ENCODE results near the gene ENOX1.
"Not testable (repeated sequence)": the region's sequence is repeated elsewhere in the genome, so short reads cannot be mapped to it uniquely, and the experiment has no call there.

The ENOX1 gene

DNA sequence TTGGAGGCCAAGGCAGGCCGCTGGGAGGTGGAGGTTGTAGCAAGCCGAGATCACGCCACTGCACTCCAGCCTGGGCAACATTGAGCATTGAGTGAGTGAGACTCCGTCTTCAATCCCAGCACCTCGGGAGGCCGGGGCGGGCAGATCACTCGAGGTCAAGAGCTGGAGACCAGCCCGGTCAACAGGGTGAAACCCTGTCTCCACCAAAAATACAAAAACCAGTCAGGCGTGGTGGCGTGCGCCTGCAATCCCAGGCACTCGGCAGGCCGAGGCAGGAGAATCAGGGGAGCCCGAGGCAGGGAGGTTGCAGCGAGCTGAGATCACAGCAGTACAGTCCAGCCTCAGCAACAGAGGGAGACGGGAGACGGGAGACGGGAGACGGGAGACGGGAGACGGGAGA is 369.9 kb downstream of the ENOX1 start:
- not testable (repeated sequence) for DNase-seq

DNA sequence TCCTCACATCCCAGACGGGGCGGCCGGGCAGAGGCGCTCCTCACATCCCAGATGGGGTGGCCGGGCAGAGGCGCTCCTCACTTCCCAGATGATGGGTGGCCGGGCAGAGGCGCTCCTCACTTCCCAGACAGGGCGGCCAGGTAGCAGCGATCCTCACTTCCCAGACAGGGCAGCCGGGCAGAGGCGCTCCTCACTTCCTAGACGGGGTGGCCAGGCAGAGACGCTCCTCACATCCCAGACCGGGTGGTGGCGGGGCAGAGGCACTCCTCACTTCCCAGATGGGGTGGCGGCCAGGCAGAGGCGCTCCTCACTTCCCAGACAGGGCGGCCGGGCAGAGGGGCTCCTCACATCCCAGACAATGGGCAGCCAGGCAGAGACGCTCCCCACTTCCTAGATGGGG is 370.4 kb downstream of the ENOX1 start:
- not testable (repeated sequence) for DNase-seq

DNA sequence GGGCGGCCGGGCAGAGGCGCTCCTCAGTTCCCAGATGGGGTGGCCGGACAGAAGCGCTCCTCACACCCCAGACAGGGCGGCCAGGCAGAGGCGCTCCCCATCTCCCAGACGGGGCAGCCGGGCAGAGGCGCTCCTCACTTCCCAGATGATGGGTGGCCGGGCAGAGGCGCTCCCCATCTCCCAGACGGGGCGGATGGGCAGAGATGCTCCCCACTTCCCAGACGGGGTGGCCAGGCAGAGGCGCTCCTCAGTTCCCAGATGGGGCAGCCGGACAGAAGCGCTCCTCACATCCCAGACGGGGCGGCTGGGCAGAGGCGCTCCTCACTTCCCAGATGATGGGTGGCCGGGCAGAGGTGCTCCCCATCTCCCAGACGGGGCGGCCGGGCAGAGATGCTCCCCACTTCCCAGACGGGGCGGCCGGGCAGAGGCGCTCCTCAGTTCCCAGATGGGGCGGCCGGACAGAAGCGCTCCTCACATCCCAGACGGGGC is 370.8 kb downstream of the ENOX1 start:
- DNase-seq = not testable (repeated sequence)

DNA sequence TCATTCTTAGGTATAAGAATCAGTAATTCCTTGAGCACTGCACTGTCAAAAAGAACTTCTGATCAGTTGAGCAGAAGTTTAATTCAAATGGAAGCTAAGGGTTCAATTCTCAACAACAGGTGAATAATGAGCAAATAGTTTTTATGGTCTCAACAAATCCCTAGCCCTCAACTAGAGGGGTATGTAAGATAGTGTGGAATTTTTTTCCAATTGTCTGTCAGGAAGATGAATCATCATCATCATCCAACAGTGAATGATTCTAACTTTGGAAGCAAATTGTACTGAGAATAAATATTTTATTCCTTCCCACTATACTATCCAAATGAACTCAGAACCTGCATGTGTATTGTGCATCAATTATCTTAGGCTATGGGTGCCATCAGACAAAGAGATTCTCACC is 372.7 kb downstream of the ENOX1 start:
- no peak for DNase-seq

DNA sequence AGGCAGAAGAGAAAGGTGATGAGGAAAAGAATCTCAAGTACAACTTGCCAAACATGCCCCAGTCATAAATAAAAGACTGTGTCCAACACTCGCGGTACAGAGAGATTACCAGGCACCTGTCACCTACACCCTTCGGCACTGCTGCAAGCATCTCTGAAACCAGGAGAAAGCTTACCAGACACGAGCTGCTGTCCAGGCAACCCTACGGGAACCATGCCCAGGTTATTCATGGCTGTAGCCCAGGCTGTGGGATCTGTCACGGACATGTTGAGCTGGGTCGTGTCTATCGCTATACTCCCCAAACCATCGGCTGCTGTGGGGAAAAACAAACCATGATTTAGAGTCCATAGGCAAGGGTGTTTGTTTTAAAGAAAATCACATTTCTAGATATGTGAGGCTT is 375.0 kb downstream of the ENOX1 start:
- no peak for DNase-seq

DNA sequence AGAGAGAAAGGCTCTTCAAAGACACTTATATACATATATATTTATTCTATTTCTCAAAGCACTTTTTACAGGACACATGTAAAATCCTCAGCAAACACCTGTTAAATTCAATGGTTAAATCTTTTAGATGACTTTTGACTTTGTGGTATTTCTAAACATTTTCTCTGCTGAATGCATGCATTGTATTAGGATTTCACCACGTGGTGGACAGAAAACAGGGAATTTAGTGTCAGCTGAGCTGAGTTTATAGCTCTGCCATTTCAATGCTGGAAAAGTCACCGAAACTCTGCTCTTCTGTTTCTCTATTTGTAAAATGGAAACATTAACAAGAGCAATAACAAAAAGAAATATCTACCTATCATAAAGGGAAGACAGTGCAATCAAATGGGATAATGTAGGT is 375.6 kb downstream of the ENOX1 start:
- no peak for DNase-seq

DNA sequence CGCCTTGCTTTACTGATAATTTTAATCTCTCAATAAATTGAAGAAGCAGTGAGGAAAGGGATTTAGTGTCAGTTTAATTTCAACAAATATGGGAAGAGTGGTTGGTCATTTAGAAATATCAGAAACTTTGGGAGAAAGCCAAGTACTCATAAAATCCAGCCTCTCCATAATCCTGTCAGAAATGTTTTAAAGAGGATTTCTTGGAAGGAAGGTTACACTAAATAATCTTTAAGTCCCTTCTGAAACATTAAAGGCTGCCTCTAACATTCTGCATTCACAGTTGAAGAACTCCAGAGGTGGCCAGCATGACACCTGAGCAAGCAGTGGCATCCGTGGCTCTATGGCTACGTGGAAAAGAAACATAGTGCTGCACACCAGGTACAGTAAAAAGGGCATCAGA is 378.5 kb downstream of the ENOX1 start:
- DNase-seq = no peak

DNA sequence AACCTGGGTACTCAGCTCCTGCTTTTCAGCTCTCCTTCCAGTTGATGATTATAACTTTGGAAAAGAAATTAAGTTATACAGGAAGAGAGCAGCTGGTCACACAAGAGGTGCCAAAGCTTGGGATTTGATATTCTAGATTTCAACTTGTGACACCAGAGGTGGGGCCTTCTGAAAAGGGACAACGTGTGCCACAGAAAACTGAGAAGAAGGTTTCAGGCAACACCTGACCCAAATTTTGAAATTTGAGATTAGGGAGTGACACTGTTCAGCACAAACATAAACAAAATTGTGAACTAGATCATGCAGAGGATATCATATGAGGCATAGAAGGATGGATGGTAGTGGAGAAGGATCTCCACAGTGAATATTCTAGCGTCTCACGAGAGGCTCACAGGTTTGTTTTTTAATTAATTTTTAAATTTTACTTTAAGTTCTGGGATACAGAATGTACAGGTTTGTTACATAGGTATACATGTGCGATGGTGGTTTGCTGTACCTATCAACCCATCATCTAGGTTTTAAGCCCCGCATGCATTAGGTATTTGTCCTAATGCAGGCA is 379.7 kb downstream of the ENOX1 start:
- no peak for DNase-seq

DNA sequence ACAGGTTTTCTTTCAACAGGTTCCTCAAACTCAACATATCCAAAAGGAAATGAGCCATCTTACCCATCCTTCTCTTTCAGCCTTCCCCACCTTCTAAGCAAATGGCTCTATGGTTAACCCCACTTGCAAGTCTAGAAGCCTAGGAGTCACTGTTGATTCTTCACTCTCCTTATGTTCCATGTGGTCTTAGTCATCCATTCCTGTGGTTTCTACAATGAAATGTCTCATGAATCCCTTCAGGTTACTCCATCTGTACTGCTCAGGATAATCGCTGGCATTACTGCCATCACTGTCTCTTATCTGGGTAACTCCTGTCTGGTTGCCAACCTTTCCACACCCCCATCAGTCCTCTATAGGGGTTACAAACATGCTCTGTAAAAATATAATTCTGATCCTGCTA is 381.3 kb downstream of the ENOX1 start:
- DNase-seq = no peak

DNA sequence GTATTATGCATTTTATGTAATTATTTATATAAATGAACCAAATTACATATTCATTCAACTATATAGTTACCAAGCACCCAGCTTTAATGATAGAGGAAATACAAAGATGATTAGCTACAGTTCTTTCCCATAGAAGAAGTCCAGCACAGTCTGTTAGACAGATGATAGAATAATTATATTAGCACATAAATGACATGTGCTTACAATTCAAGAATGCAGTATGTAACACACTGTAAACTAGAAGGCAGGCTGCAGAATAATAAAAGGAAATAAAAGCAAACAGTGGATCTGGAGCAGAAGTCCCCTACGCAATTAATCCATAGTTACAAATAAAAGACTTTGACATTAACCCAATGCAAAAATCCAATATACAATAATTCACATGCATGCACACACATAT is 384.4 kb downstream of the ENOX1 start:
- no peak for DNase-seq

DNA sequence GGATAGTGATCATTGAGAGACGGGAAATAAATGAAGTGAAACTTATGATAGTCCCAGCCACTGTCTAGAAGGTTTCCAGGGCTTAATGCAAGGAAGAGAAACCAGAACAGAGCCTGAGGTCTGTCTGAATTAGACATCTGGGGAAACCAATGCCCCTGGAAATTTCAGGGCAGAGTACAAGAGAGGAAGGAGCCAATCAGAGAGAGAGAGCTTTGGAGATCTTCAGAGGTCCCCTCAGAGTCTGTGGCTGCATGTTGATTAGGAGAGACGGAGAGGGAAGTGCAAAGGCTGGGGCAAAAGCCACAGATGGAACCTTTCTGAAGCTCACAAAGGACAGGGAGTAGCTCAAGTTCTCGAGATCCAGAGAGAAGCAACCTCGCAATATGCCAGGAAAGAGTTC is 385.4 kb downstream of the ENOX1 start:
- DNase-seq = no peak

DNA sequence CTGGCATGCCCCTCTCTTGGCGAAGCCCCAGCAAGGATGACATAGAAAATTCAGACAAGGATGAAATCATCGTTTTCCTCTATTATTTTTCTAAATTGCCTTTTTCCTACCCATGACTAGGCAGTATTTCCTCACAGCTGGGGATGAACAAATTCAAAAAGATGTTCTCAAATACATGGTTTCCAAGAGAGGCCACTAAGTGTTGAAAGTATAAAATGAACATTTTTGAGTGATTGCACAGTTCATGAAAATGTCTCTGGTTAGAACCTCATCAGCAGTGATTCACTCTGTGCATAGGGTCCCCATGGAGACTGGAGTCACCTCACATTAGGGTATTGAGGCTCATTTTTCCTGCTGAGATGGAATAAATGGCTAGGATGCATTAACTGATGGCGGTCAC is 389.7 kb downstream of the ENOX1 start:
- no peak for DNase-seq

DNA sequence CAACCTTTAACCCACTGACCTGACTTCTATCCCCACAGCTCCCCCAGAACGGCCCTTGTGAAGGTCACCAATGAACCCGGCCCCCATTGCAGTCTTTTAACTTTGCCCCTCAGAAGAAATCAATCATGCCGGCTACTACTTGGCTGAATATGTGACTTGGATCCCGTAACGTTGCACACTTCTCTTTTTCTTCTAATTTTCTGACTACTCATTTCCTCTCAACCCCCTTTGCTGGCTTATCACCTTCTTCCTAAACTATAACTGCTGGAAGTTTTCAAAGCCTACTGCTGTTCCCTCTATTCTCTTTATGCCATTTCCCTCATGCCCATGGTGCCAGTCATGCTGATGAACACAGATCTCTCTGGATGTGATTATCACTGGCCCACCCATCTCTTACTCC is 395.7 kb downstream of the ENOX1 start:
- DNase-seq = no peak

DNA sequence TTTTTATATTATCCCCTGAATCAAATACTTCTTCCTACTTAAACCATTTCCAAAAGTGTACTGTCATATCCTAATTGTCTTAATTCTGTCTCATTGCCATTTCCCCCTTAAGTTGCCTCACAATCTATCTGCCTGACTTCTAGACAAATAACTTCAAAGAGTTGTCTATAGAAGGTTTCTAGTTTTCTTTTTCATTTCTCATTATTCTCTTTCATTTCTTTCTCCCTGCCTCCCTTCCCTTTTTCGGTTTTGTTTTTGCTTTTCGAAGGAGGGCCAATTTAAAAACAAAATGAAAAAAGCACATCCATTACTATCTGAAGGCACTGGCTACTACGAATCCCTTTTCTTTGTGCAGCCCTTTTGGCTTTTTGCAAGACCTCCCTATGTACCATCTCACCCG is 396.2 kb downstream of the ENOX1 start:
- no peak for DNase-seq

DNA sequence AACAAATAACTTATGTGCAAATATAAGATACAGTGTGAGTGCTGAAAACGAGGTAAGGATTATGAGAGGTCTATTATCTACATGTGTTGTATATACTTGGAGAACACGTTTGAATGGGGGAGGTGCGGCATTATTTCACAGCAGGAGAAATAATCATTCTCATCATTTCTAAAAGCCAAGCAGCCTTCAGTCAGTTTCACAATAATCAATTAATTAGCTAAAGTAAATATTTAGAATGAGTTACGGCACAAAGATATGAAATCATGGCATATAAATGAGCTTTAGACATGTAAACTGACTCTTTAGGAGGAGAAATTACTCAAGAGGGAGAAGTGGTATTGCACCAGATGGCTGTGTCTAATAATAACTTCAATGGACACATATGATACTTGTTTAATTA is 396.8 kb downstream of the ENOX1 start:
- DNase-seq = no peak

DNA sequence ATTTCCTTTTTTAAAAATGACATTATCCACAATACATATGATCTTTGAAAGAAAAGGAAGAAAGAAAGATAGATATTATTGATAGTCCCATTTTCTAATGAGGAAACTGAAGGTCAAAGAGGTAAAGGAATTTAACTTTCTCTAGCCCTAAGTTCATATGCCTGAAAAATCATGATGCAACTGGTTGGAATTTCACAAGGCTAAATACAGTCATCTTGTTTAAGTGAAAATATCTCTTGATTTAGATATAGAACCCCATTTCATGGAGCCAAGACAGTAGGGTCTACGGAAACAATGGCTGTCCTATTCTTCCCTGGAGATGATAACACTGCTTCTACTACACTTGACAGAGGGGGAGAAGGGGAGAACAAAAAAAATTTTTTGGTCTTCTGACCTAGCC is 397.2 kb downstream of the ENOX1 start:
- DNase-seq = no peak

DNA sequence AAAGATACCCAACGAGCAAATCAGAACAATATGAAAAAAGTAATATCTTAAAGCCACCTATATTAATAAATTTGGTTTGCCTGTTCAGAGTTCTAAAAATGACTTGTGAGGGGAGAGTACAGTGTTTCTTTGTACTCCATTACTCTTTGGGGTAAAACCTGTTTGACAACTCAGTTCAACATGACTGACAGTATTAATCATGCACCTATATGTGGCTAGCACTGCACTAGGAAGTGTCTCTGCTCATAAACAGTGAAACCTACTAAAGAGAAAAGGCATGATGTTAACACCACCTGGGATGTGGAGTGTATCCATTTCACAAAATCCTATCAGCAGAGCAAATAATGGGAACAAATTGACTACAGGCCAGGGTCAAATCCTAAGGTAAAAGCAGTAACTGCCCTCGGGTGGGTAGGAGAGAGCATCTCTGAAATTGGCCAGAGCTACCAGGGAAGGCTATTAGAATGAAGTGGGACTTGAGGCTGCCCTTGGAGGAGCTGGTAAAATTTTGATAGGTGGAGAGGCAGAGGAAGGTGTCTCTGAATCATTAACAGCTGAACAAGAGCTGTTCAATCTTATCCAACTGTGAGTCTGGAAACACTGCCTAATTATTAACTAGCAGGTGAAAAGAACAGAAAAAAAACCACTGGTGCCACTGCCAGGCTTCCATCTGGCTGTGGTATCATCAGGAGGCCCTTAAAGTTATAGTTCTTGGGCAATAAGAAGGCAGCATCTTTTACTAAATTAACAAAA is 398.3 kb downstream of the ENOX1 start:
- DNase-seq = no peak

DNA sequence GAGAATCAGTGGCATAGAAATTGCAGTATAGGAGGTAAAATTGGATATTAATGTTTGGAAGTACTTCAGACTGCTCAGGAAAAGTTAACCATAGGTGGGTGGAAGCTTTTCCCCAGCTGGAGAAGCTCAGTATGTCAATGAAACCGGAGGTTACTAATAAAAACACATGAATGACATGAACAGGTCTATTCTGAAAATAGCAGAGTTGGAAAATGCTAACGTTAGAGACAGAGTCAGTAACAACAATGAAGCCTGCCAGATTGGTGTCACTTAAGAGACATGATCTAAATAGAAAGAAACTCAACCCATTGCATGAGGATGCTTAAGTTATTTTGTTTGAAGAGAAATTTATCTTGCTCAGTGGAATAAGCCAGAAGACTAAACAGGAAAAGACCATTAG is 398.9 kb downstream of the ENOX1 start:
- no peak for DNase-seq

DNA sequence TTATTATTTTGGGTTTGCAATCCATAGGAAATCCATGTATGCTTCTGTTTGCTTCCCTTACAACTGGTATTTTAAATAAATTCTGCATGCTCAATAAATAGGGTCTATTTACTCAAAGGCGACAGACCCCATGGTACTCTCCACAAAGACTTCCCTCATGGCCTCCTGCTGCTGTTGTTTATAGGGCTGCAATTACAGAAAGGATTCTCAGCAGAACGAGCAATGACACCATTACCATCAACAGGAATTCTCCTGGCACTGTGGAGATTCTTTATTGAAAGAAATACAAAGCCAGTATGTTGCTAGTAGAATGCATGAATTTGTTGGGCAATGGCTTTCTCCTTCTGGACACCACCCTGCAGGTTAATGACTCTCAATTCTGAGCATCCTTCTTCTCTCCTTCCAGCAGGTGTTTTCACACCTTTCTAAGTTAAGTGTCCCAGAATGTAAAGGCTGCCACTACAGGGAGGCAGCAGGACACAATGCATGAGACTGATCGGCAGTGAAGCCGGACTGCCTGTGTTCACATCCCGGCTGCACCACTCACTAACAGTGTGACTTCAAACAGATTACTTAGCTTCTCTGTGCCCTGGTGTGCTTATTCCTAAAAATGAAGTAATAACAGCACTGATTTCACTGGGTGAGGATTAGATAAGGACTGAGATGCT is 403.1 kb downstream of the ENOX1 start:
- no peak for DNase-seq

DNA sequence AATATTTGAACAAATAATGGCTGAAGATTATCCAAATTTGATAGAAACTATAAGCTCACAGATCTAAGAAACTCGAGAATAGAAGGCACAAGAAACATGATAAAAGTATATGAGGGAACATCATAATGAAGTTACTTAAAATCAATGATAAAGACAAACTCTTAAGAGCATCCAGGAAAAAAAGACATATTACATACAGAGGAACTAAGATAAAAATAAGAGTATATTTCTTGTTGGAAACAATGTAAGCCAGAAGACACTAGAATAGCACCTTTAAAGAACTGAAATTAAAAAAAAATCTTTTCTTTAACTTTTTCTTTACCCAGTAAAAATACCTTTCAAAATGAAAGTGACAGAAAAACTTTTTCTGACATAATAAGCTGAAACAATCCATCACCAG is 407.0 kb downstream of the ENOX1 start:
- no peak for DNase-seq

DNA sequence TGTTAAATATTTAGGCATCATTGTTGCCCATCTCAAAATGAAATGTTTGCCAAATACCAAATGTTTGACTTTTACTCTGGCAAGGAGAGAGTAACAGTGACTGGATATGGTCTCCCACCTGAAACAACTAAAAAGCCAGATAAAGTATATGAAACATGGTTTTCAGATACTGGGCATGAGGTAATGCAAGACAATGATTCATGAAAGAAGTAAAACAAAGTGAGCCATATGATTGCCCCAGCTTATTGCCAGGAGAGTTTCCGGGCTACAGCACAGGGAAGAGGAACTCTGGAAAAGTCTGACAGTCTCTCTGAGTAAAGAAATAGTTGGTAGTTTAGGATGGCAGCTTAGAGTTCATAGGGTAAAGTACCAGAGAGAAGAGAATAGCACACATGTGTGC is 408.8 kb downstream of the ENOX1 start:
- DNase-seq = no peak

DNA sequence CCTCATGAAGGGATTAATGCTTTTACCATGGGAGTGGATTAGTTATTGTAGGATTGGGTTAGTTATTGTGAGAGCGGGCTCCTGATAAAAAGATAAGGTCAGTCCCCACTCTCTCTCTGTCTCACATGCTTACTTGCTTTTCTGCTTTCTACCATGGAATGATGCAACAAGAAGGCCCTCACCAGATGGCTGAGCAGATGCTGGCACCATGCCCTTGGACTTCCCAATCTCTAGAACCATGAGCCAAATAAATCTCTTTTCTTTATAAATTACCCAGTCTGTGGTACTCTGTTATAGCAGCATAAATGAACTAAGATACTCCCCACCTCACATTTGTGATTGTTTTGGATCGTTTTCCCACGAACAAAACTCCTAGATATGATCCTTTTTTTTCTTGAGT is 409.6 kb downstream of the ENOX1 start:
- DNase-seq = no peak

DNA sequence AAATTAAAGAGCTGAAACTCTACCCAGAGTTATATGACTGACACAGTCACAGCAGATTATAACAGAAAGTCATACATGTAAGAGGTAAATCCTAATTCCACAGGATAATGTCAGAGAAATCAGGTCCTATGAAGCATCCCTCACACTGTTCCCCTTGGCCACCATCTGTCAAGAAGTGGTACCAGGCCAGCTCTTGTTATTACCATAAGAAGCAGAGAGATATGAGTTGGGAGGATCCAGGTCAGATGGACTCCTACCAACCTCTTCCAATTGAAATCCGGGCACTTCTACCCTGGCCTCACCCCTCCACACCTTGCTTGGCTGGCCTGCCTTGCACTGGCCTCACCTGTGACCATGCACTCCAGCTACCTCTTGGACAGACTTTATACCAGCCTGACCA is 410.2 kb downstream of the ENOX1 start:
- no peak for DNase-seq

DNA sequence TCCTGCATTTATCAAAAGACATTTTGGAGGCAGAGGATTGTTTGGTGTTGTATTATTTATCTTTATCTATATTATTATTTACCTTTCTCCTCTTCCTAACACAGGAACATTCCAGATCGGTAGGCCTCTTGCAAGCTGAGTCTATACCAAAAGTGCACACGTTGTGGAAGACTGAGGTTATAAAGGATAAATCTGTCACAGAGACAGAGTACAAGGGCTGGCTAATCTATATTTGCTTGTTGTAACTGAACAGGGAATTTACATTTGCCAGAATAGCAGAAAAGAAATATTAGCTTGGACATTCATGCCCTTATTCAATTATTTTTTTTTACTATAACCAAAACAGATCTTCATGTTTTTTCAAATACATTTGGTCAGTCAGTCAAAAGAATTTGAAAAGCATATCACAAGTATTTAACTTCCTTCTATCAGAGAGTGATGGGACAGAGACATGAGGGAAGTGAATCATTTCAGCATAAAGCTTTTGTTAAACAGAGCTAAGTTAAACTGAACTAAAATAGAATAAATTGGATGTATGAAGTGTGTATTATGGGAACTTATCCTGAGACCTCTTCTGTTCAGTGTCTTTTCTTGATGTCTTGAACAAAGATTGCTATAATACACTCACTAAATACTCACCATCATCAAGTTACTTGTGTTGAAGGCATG is 410.8 kb downstream of the ENOX1 start:
- DNase-seq = no peak
